SK-N-SH treated with all-trans-retinoic acid at 6 μM for 48 hours (cell line): ENCODE data around the gene PAX5.

ENCODE experiments used
- ARNTL ChIP-seq: fragments of 450-650 bp; formaldehyde crosslinking; IDR thresholded peaks from 2 replicates; pipeline ENCODE4 v1.5.0; 2020; ENCODE audit warnings: low read depth, mild to moderate bottlenecking, moderate library complexity, borderline replicate concordance
- RARB ChIP-seq: fragments of 250-450 bp; sonication (Bioruptor Pico); IDR thresholded peaks from 2 replicates; pipeline ENCODE4 v1.8.0; 2021; ENCODE audit warnings: mild to moderate bottlenecking, moderate library complexity
- TOX ChIP-seq: fragments of 250-450 bp; sonication (Bioruptor Pico); IDR thresholded peaks from 2 replicates; pipeline ENCODE4 v1.8.0; 2021; ENCODE audit warnings: mild to moderate bottlenecking, moderate library complexity, borderline replicate concordance
- ZC3H10 ChIP-seq: fragments of 250-450 bp; sonication (Bioruptor Pico); IDR thresholded peaks from 2 replicates; pipeline ENCODE4 v1.5.1; 2021; ENCODE audit warnings: mild to moderate bottlenecking, moderate library complexity
- ZFP3 ChIP-seq: fragments of 250-450 bp; sonication (Bioruptor Pico); IDR thresholded peaks from 2 replicates; pipeline ENCODE4 v1.5.0; 2020; ENCODE audit warnings: mild to moderate bottlenecking, moderate library complexity
- ZNF8 ChIP-seq: fragments of 450-650 bp; formaldehyde crosslinking; IDR thresholded peaks from 2 replicates; pipeline ENCODE4 v1.5.0; 2020; ENCODE audit warnings: mild to moderate bottlenecking, moderate library complexity
- TF ChIP-seq, protein P1 (sequence below): fragments of 250-450 bp; sonication (Bioruptor Pico); IDR thresholded peaks from 2 replicates; pipeline ENCODE4 v1.8.0; 2020; ENCODE audit warnings: mild to moderate bottlenecking, moderate library complexity, borderline replicate concordance
- TF ChIP-seq, protein P2 (sequence below): fragments of 250-450 bp; sonication (Bioruptor Pico); IDR thresholded peaks from 2 replicates; pipeline ENCODE4 v1.5.1; 2021; ENCODE audit warnings: mild to moderate bottlenecking, moderate library complexity

DNA sequence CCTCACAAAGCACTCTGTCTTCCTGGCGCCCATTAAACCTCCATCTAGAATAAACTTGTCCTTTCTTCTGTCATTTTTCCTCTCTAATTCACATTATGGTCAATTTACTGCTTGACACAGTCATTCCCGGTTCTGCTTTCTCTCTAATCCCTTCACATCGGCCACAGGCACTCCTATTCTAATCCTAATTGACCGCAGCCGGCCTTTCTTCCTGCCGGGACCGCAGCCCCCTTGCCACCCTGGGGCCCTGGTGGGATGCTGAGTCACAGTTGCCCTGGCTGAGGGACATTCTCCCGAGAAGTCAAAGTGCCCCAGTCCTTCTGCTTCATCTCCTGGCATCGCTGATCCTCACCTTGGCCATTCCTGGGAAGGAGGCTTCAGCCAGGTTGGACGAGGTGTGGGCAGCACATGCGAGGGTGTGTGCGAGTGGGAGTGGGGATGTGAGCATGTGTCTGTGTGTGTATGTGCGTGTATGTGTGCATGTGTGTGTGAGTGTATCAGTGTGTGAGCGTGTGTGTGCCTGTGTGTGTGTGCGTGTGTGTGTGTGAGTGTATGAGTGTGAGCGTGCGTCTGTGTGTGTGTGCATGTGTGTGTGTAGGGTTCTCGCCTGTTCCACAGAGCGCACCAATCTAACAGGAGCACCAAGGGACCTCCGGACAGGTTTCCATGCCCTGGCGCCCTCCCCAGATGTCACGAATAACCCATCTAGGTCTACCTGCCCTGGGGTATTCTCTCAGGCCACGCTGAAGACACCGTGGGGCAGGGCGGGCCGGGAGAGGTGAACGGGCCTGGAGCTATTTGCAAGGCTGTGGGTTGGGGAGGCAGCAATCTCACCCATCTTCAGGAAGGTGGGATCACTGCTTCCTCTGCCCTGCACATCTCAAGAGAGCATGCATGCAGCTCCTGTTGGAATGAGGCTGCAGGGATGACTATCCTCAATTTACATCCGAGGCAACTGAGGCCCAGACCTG lies 191.2 kb downstream of the PAX5 start:
- TF ChIP-seq, protein P1, sequence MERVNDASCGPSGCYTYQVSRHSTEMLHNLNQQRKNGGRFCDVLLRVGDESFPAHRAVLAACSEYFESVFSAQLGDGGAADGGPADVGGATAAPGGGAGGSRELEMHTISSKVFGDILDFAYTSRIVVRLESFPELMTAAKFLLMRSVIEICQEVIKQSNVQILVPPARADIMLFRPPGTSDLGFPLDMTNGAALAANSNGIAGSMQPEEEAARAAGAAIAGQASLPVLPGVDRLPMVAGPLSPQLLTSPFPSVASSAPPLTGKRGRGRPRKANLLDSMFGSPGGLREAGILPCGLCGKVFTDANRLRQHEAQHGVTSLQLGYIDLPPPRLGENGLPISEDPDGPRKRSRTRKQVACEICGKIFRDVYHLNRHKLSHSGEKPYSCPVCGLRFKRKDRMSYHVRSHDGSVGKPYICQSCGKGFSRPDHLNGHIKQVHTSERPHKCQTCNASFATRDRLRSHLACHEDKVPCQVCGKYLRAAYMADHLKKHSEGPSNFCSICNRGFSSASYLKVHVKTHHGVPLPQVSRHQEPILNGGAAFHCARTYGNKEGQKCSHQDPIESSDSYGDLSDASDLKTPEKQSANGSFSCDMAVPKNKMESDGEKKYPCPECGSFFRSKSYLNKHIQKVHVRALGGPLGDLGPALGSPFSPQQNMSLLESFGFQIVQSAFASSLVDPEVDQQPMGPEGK (CRISPR knock-in tag) = no peak
- TF ChIP-seq TOX (CRISPR knock-in tag) (no peak), ZNF8 (CRISPR knock-in tag) (no peak), ZC3H10 (CRISPR knock-in tag) (no peak), RARB (CRISPR knock-in tag) (no peak), ZFP3 (CRISPR knock-in tag) (no peak), ARNTL (CRISPR knock-in tag) (no peak)
- TF ChIP-seq, protein P2, sequence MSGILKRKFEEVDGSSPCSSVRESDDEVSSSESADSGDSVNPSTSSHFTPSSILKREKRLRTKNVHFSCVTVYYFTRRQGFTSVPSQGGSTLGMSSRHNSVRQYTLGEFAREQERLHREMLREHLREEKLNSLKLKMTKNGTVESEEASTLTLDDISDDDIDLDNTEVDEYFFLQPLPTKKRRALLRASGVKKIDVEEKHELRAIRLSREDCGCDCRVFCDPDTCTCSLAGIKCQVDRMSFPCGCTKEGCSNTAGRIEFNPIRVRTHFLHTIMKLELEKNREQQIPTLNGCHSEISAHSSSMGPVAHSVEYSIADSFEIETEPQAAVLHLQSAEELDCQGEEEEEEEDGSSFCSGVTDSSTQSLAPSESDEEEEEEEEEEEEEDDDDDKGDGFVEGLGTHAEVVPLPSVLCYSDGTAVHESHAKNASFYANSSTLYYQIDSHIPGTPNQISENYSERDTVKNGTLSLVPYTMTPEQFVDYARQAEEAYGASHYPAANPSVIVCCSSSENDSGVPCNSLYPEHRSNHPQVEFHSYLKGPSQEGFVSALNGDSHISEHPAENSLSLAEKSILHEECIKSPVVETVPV (CRISPR knock-in tag) = no peak
